ENCODE measurements around the gene GPATCH2.

DNA sequence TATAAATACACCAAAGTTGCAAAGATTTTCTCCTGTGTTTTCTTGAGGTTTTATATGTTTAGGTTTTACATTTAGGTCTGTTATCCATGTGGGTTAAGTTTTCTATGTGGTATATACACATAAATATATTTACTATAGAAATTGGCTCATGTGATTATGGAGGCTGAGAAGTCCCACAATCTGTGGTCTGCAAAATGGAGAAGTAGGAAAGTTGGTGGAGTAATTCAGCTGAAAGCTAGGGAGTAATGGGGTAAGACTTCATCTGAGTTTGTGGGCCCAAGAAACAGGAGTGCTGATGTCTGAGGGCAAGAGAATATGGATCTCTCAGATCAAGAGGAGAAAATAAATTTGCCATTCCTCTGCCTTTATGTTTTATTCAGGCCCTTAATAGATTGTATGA, 146.0 kb downstream of the GPATCH2 start:
- TF ChIP-seq, protein P1, sequence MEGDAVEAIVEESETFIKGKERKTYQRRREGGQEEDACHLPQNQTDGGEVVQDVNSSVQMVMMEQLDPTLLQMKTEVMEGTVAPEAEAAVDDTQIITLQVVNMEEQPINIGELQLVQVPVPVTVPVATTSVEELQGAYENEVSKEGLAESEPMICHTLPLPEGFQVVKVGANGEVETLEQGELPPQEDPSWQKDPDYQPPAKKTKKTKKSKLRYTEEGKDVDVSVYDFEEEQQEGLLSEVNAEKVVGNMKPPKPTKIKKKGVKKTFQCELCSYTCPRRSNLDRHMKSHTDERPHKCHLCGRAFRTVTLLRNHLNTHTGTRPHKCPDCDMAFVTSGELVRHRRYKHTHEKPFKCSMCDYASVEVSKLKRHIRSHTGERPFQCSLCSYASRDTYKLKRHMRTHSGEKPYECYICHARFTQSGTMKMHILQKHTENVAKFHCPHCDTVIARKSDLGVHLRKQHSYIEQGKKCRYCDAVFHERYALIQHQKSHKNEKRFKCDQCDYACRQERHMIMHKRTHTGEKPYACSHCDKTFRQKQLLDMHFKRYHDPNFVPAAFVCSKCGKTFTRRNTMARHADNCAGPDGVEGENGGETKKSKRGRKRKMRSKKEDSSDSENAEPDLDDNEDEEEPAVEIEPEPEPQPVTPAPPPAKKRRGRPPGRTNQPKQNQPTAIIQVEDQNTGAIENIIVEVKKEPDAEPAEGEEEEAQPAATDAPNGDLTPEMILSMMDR (IDR thresholded peaks at IDR 0.05), result no peak
- no peak for TF ChIP-seq POLR2A (IDR thresholded peaks at IDR 0.05)

All from heart left ventricle (tissue), 13 donors.